Testis (tissue), 3 donors: ENCODE results near the gene FAM81A. TPM values are rescaled to one million over a fixed set of nuclear protein-coding genes. Genes with fewer than 3 reads are reported as not detected.

ENCODE experiments used
- DNase-seq: peaks from one replicate; pipeline ENCODE4 v3.0.0-alpha.2; 2019
- H3K27ac ChIP-seq, 2 donors: fragments of 200-600 bp; sonication (generic); one replicate each; pipeline ENCODE4 v1.5.1; 2019
- H3K27me3 ChIP-seq: fragments of 200-600 bp; sonication (generic); one replicate; pipeline ENCODE4 v1.5.1; 2019
- H3K36me3 ChIP-seq: fragments of 200-600 bp; sonication (generic); one replicate; pipeline ENCODE4 v1.5.1; 2017; ENCODE audit warnings: low read depth; ENCODE audit errors: missing control alignments
- H3K4me1 ChIP-seq: fragments of 200-600 bp; sonication (generic); one replicate; pipeline ENCODE4 v1.5.1; 2019
- H3K4me3 ChIP-seq, 2 donors: fragments of 200-600 bp; sonication (generic); one replicate each; pipeline ENCODE4 v1.5.1; 2017 to 2019
- H3K9me3 ChIP-seq: fragments of 200-600 bp; sonication (generic); one replicate; pipeline ENCODE4 v1.5.1; 2017
- POLR2A ChIP-seq: fragments of 450-650 bp; IDR thresholded peaks from one replicate; pipeline ENCODE4 v1.6.1; 2017; ENCODE audit warnings: antibody characterized with exemption, mild to moderate bottlenecking, moderate library complexity
- WGBS, 2 donors: methylation state at CpG; one replicate each; pipeline ENCODE4 v1.1.5; 2018; 5-methylcytosine and 5-hydroxymethylcytosine counted together
- intact Hi-C: fragments of 100-400 bp; cut with DNase I; formaldehyde crosslinking; loops from one replicate; pipeline ENCODE4 v1.15.1; 2023; ENCODE audit warnings: low total_unique reads
- polyA plus RNA-seq: library from polyadenylated mRNA; stranded (reverse); fragments of 350-450 nt; fragmentation: Illumina TruSeq; extraction: RNeasy Lipid Tissue Mini Kit (QIAGEN cat#74804); gene quantifications from one replicate; pipeline ENCODE4 v1.2.3, GENCODE V29; 2014; ENCODE audit warnings: low read depth, low replicate concordance; ENCODE audit not compliant: insufficient read depth
- total RNA-seq, 2 donors: library from RNA; depleted of rRNA; stranded (reverse); fragments of >200 nt; gene quantifications; one replicate each; pipeline ENCODE4 v1.2.3, GENCODE V29; 2016
- TF ChIP-seq, protein P1 (sequence below), 3 experiments: fragments of 450-650 bp in 2 of 3; fragments of 200-600 bp in 1 of 3; sonication (generic) in 1 of 3; IDR thresholded peaks; one replicate each; pipeline ENCODE4 v1.5.1; 2016 to 2019; ENCODE audit warnings: antibody characterized with exemption in 3 of 3, mild to moderate bottlenecking in 2 of 3, moderate library complexity in 1 of 3

FAM81A gene
- total and polyA plus RNA-seq, 3 donors from 2014 or later, result 4.4 to 5.6 (median 5.1) TPM

DNA sequence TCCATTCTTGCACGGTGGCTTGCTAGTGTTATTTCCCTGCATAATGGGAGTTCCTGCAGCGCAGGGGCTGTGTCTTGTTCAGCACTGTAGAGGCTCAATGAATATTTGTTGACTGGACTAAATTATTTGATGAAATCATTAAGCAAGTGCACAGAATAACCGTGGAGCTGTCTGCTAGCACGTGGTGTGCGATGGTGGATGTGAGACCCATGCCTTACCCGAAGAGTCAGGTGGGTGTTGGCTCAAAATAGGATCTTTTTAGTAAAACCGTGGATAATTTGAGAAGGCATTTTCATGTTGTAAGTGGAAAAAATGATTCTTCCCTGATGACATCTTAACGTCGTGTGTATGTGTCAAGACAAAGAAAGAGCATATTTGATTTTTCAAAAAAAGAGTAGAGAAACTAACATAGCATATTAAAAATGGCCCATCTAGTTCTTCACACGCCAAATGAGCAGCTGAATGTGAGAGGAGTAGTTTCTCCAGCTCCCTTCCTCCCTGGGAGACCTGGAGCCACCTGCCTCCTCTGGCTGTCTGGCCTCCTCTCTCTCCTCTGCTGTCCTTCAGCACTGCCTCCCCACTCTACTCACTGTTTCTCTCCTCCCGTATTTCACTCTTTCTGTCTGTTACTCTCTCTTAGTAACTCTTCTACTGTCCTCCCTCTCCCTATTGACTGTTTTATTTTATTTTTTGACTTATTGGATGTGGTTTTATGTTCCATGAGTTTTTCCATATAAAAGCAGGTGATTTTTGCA, 6.3 kb downstream of the FAM81A start:
- Histone ChIP-seq H3K27me3 (no peaks in the 10 kb centered on the region), H3K4me1 (no peaks in the 10 kb centered on the region), H3K36me3 (no peaks in the 10 kb centered on the region), H3K4me3 (no peak overlapping the region), H3K27ac (no peak overlapping the region), H3K9me3 (no peaks in the 10 kb centered on the region)
- intact Hi-C loops, result no loop called here
- WGBS, 2 donors, result 85 to 88% methylated on average over 11 of the region's 11 CpGs
- TF ChIP-seq, protein P1, sequence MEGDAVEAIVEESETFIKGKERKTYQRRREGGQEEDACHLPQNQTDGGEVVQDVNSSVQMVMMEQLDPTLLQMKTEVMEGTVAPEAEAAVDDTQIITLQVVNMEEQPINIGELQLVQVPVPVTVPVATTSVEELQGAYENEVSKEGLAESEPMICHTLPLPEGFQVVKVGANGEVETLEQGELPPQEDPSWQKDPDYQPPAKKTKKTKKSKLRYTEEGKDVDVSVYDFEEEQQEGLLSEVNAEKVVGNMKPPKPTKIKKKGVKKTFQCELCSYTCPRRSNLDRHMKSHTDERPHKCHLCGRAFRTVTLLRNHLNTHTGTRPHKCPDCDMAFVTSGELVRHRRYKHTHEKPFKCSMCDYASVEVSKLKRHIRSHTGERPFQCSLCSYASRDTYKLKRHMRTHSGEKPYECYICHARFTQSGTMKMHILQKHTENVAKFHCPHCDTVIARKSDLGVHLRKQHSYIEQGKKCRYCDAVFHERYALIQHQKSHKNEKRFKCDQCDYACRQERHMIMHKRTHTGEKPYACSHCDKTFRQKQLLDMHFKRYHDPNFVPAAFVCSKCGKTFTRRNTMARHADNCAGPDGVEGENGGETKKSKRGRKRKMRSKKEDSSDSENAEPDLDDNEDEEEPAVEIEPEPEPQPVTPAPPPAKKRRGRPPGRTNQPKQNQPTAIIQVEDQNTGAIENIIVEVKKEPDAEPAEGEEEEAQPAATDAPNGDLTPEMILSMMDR (IDR thresholded peaks at IDR 0.05), result no peak
- TF ChIP-seq POLR2A, result no peak
- no peak for DNase-seq

- Histone ChIP-seq H3K4me1 (no peaks in the 10 kb centered on the region), H3K9me3 (no peaks in the 10 kb centered on the region), H3K4me3 (no peak overlapping the region), H3K27ac (no peak overlapping the region), H3K36me3 (no peaks in the 10 kb centered on the region), H3K27me3 (no peaks in the 10 kb centered on the region)
- no peak for DNase-seq
- 44 to 47% methylated on average over 11 of the region's 11 CpGs for WGBS, 2 donors
- intact Hi-C loops, result no loop called here
- no peak for TF ChIP-seq POLR2A
- TF ChIP-seq, protein P1 (IDR thresholded peaks at IDR 0.05), result no peak
Measured at GRCh38 chr15:59444980-59445545, 7.1 kb downstream of the FAM81A start.

- no peaks in the 10 kb centered on the region for H3K4me1 ChIP-seq
- H3K4me3 ChIP-seq, result no peak overlapping the region
- H3K9me3 ChIP-seq, result no peaks in the 10 kb centered on the region
- no peak overlapping the region for H3K27ac ChIP-seq
- WGBS, 2 donors, result 72 to 78% methylated on average over 3 of the region's 3 CpGs
- no peaks in the 10 kb centered on the region for H3K27me3 ChIP-seq
- no peak for DNase-seq
- intact Hi-C loops, result no loop called here
- no peaks in the 10 kb centered on the region for H3K36me3 ChIP-seq
- TF ChIP-seq POLR2A, result no peak
- TF ChIP-seq, protein P1 (IDR thresholded peaks at IDR 0.05), result no peak
Measured at GRCh38 chr15:59446232-59446957, 8.4 kb downstream of the FAM81A start.

DNA sequence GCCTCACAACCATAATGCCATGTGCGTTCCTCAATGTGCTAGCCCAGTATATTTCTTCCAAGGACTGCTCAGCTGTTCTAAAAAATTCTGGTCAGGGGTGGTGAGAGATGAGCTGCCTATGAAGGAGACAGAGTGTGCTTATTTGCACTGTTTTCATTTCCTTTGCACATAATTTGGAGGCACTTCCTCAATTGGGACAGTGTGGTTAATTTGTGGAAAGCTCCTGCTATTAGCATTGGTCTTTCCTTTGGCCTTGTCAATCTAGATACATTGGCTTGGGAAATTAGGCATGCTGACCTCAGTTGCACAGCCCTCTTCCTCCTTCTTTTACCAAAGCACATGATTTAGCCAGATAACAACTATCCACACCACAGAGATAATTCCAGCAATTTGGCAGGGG, 9.4 kb downstream of the FAM81A start:
- Histone ChIP-seq H3K27me3 (no peaks in the 10 kb centered on the region), H3K9me3 (no peaks in the 10 kb centered on the region), H3K36me3 (no peaks in the 10 kb centered on the region), H3K4me1 (no peaks in the 10 kb centered on the region), H3K4me3 (no peak overlapping the region), H3K27ac (no peak overlapping the region)
- intact Hi-C loops, result no loop called here
- TF ChIP-seq, protein P1 (IDR thresholded peaks at IDR 0.05), result no peak
- TF ChIP-seq POLR2A, result no peak
- WGBS, 2 donors, result 87 to 100% methylated on average over 1 of the region's 1 CpG
- no peak for DNase-seq
